Trophoblast cell (in vitro differentiated cells and primary cell): ENCODE data around the gene COL18A1.

Experiments used
- DNase-seq, 2 donors: peaks; one replicate each; pipeline ENCODE4 v3.0.0-alpha.2; 2016
- H2AFZ ChIP-seq: 2 replicates; pipeline ENCODE4 v1.6.1; 2013; ENCODE audit warnings: low read length, moderate library complexity, mild to moderate bottlenecking; ENCODE audit not compliant: insufficient read depth, poor library complexity
- H2AK5ac ChIP-seq: 2 replicates; pipeline ENCODE4 v1.6.1; 2013; ENCODE audit warnings: mild to moderate bottlenecking, low read length
- H2BK120ac ChIP-seq: 2 replicates; pipeline ENCODE4 v1.6.1; 2013; ENCODE audit warnings: low read length, mild to moderate bottlenecking, moderate library complexity; ENCODE audit not compliant: insufficient read depth, poor library complexity
- H2BK12ac ChIP-seq: 2 replicates; pipeline ENCODE4 v1.6.1; 2013; ENCODE audit warnings: mild to moderate bottlenecking, low read length, moderate library complexity
- H2BK5ac ChIP-seq: 2 replicates; pipeline ENCODE4 v1.6.1; 2013; ENCODE audit warnings: low read length, low read depth, moderate library complexity, mild to moderate bottlenecking; ENCODE audit not compliant: poor library complexity
- H3K14ac ChIP-seq: 2 replicates; pipeline ENCODE4 v1.6.1; 2013; ENCODE audit warnings: mild to moderate bottlenecking, low read length
- H3K18ac ChIP-seq: 2 replicates; pipeline ENCODE4 v1.6.1; 2013; ENCODE audit warnings: mild to moderate bottlenecking, low read length
- H3K23ac ChIP-seq: 2 replicates; pipeline ENCODE4 v1.6.1; 2013; ENCODE audit warnings: low read length
- H3K27ac ChIP-seq: 2 replicates; pipeline ENCODE4 v1.5.1; 2013; ENCODE audit warnings: low read depth, mild to moderate bottlenecking, inconsistent platforms, low read length, moderate library complexity
- H3K27me3 ChIP-seq: 2 replicates; pipeline ENCODE4 v1.6.1; 2013; ENCODE audit warnings: inconsistent platforms, mild to moderate bottlenecking, low read length, moderate library complexity; ENCODE audit not compliant: insufficient read depth
- H3K36me3 ChIP-seq, 2 experiments: 1 replicate in 1 of 2; 2 replicates in 1 of 2; pipeline ENCODE4 v1.6.1; 2013; ENCODE audit warnings: low read length in 2 of 2, mild to moderate bottlenecking in 2 of 2, moderate library complexity in 1 of 2; ENCODE audit not compliant: insufficient read depth in 2 of 2, control insufficient read depth in 1 of 2
- H3K4ac ChIP-seq: 2 replicates; pipeline ENCODE4 v1.6.1; 2013; ENCODE audit warnings: low read depth, mild to moderate bottlenecking, low read length, moderate library complexity
- H3K4me1 ChIP-seq, 2 experiments: 1 replicate in 1 of 2; 2 replicates in 1 of 2; pipeline ENCODE4 v1.6.1; 2013; ENCODE audit warnings: low read length in 2 of 2, mild to moderate bottlenecking in 2 of 2, moderate library complexity in 1 of 2; ENCODE audit not compliant: insufficient read depth in 2 of 2, control insufficient read depth in 1 of 2
- H3K4me2 ChIP-seq: 2 replicates; pipeline ENCODE4 v1.6.1; 2013; ENCODE audit warnings: inconsistent platforms, mild to moderate bottlenecking, low read length, moderate library complexity
- H3K4me3 ChIP-seq: 2 replicates; pipeline ENCODE4 v1.5.1; 2013; ENCODE audit warnings: mild to moderate bottlenecking, low read depth, low read length, inconsistent platforms
- H3K79me1 ChIP-seq: one replicate; pipeline ENCODE4 v1.6.1; 2013; ENCODE audit warnings: low read length
- H3K79me2 ChIP-seq: 2 replicates; pipeline ENCODE4 v1.6.1; 2013; ENCODE audit warnings: low read length, mild to moderate bottlenecking; ENCODE audit not compliant: control insufficient read depth, insufficient read depth, poor library complexity
- H3K9ac ChIP-seq: 2 replicates; pipeline ENCODE4 v1.6.1; 2013; ENCODE audit warnings: mild to moderate bottlenecking, low read length
- H3K9me3 ChIP-seq: 2 replicates; pipeline ENCODE4 v1.6.1; 2013; ENCODE audit warnings: low read depth, mild to moderate bottlenecking, control low read depth, inconsistent platforms, low read length; ENCODE audit not compliant: insufficient read depth
- H4K12ac ChIP-seq: 2 replicates; pipeline ENCODE4 v1.6.1; 2013; ENCODE audit warnings: low read depth, mild to moderate bottlenecking, low read length, moderate library complexity
- H4K8ac ChIP-seq: 2 replicates; pipeline ENCODE4 v1.6.1; 2013; ENCODE audit warnings: low read depth, mild to moderate bottlenecking, low read length, moderate library complexity
- H4K91ac ChIP-seq: one replicate; pipeline ENCODE4 v1.6.1; 2013; ENCODE audit warnings: low read depth, mild to moderate bottlenecking, low read length, moderate library complexity
- WGBS: extraction: QIAGEN DNeasy Blood & Tissue Kit; methylation state at CpG from one replicate; pipeline ENCODE4 v1.1.7; 2013; ENCODE audit warnings: missing lambda C conversion rate; ENCODE audit not compliant: insufficient read length, insufficient coverage; ENCODE audit errors: extremely low coverage; 5-methylcytosine and 5-hydroxymethylcytosine counted together

Gene COL18A1

DNA sequence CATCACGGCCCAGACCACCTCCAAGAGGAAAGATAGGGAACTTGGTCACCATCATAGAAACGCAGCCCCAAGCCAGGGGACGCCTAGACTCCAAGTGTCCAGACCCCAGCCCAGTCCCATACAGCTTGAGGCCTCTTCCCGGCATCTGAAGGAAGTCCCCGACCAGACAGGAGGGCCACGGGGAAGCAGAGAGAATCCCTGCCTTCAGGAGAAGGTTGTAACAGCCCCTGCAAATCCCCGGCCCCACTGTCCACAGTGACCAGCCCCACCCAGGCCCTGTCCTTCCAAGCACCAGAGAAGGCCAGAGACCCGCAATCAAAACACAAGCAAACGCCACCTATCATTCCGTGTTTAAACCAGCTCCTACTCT, 135.6 kb downstream of the COL18A1 start:
- H3K14ac ChIP-seq, result no peak overlapping the region
- no peak overlapping the region for H3K18ac ChIP-seq
- no peak overlapping the region for H3K4me2 ChIP-seq
- no peak overlapping the region for H2BK5ac ChIP-seq
- H2AK5ac ChIP-seq, result no peak overlapping the region
- peaks cover 2% of the 10 kb centered on the region for H3K79me2 ChIP-seq
- H3K36me3 ChIP-seq, result peaks cover 5 to 12% of the 10 kb centered on the region in 2 experiments
- no peaks in the 10 kb centered on the region for H3K9me3 ChIP-seq
- WGBS, result no CpG with 5 or more reads among the region's 10 CpGs
- no peak overlapping the region for H2BK12ac ChIP-seq
- H3K79me1 ChIP-seq, result peaks cover 15% of the 10 kb centered on the region
- no peaks in the 10 kb centered on the region for H3K27me3 ChIP-seq
- H3K4me3 ChIP-seq, result no peak overlapping the region
- H3K9ac ChIP-seq, result no peak overlapping the region
- H3K4me1 ChIP-seq, result peaks cover 10 to 15% of the 10 kb centered on the region in 2 experiments
- H3K27ac ChIP-seq, result no peak overlapping the region
- no peak overlapping the region for H2BK120ac ChIP-seq
- H4K91ac ChIP-seq, result no peak overlapping the region
- no peak overlapping the region for H4K12ac ChIP-seq
- no peak overlapping the region for H3K23ac ChIP-seq
- H3K4ac ChIP-seq, result no peak overlapping the region
- no peak overlapping the region for H2AFZ ChIP-seq
- no peak overlapping the region for H4K8ac ChIP-seq
- no peak for DNase-seq

DNA sequence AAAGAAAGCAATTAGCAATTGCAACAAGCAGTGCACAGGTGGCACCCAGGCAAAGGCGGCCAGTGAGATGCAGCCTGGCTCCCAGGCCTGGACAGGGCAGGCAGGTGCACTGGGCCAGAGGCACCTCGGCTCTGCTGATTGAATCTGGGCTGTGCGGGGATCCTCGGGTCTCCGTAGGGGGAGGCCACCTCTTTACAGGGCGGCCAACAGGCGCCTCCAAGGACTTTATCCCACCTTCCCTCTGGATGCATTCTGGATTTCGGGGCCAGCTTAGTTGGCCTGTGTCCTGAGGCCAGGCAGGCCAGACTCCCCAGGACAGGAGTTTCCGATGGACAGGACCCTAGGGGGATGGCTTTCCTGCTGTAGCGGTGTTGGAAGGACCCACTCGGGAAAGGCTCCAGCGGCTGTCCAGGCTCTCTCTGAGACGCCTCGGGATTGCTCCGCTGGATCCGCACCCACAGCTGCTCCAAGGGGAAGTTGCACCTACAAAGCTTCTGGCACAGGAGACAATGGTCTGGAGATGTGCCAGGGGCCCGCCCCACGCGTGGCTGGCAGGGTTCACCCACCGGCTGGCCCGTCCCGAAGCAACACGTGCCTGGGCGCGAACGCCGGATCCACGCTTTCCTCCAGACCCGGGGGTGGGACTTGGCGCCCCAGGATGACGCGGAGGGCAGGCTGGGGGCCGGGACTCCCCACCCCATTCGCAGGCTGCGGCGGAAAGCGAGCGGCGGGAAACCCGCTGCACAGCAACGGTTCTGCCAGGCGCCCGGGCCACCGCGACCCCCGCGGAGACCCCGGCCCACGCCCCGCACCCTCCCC, 136.5 kb downstream of the COL18A1 start:
- H3K4ac ChIP-seq, result peak overlapping the region; percentile 52
- peak overlapping the region; percentile 73 for H4K8ac ChIP-seq
- H2BK5ac ChIP-seq, result no peak overlapping the region
- H3K4me2 ChIP-seq, result peak overlapping the region; percentile 70
- H3K27me3 ChIP-seq, result no peaks in the 10 kb centered on the region
- peaks cover 3 to 10% of the 10 kb centered on the region in 2 experiments for H3K36me3 ChIP-seq
- peak in 1 of 2 donors; percentile 27 for DNase-seq
- peak overlapping the region; percentile 50 for H4K91ac ChIP-seq
- no peak overlapping the region for H2AK5ac ChIP-seq
- no peak overlapping the region for H2BK12ac ChIP-seq
- peaks cover 2% of the 10 kb centered on the region for H3K79me2 ChIP-seq
- no peak overlapping the region for H3K27ac ChIP-seq
- H2BK120ac ChIP-seq, result peak overlapping the region; percentile 5
- no peaks in the 10 kb centered on the region for H3K9me3 ChIP-seq
- H3K4me3 ChIP-seq, result peak overlapping the region; percentile 80
- H3K9ac ChIP-seq, result no peak overlapping the region
- peak overlapping the region; percentile 21 for H2AFZ ChIP-seq
- no CpG with 5 or more reads among the region's 50 CpGs for WGBS
- H3K14ac ChIP-seq, result peak overlapping the region; percentile 48
- peaks cover 21% of the 10 kb centered on the region for H3K79me1 ChIP-seq
- H3K4me1 ChIP-seq, result peaks cover 13 to 20% of the 10 kb centered on the region in 2 experiments
- H3K18ac ChIP-seq, result peak overlapping the region; percentile 22
- peak overlapping the region; percentile 4 for H4K12ac ChIP-seq
- no peak overlapping the region for H3K23ac ChIP-seq

DNA sequence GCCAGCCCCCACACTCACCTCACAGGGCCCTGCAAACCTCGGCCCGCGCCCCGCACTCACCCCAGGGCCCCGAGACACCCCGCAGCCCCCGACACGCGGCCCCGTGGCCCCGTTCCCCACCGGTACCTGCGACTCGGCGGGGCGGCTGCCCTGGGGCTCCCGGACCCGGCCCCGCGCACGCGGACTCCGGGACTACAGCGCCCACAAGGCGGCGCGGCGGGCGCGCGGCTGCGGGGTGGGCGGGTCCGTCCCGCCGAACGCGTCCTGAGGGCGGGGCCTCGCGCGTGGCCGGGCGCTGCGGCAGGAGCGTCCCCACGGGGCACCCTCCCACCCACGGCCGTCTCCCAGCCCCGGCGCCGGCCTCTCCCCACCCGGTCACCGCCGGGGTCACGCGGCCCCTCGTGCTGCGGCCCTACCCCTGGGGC, 137.3 kb downstream of the COL18A1 start, which contains the start of gene SLC19A1:
SLC19A1 (minus strand) TSS at position 199 of the 425 bp plus-strand sequence. CDS start 4,481 bp downstream, outside the sequence.
- H3K4ac ChIP-seq, result peak within 1 kb of the TSS; percentile 52
- H4K8ac ChIP-seq, result peak within 1 kb of the TSS; percentile 73
- peak within 1 kb of the TSS; percentile 5 for H2BK120ac ChIP-seq
- no peaks in the 10 kb centered on the region for H3K27me3 ChIP-seq
- peak in 1 of 2 donors; percentile 70 for DNase-seq
- no CpG with 5 or more reads among the region's 59 CpGs for WGBS
- peak within 1 kb of the TSS; percentile 80 for H3K4me3 ChIP-seq
- peak within 1 kb of the TSS; percentile 59 for H2AK5ac ChIP-seq
- no peak within 1 kb of the TSS for H3K23ac ChIP-seq
- peak within 1 kb of the TSS; percentile 37 for H2AFZ ChIP-seq
- H2BK12ac ChIP-seq, result no peak within 1 kb of the TSS
- H4K91ac ChIP-seq, result peak within 1 kb of the TSS; percentile 50
- H3K9me3 ChIP-seq, result no peaks in the 10 kb centered on the region
- H3K9ac ChIP-seq, result no peak within 1 kb of the TSS
- H3K36me3 ChIP-seq, result peaks cover 3 to 7% of the 10 kb centered on the region in 2 experiments
- peaks cover 21% of the 10 kb centered on the region for H3K79me1 ChIP-seq
- H3K79me2 ChIP-seq, result peaks cover 2% of the 10 kb centered on the region
- peak within 1 kb of the TSS; percentile 5 for H2BK5ac ChIP-seq
- H4K12ac ChIP-seq, result peak within 1 kb of the TSS; percentile 63
- no peak within 1 kb of the TSS for H3K27ac ChIP-seq
- peaks cover 13 to 22% of the 10 kb centered on the region in 2 experiments for H3K4me1 ChIP-seq
- peak within 1 kb of the TSS; percentile 70 for H3K4me2 ChIP-seq
- peak within 1 kb of the TSS; percentile 67 for H3K14ac ChIP-seq
- peak within 1 kb of the TSS; percentile 44 for H3K18ac ChIP-seq

DNA sequence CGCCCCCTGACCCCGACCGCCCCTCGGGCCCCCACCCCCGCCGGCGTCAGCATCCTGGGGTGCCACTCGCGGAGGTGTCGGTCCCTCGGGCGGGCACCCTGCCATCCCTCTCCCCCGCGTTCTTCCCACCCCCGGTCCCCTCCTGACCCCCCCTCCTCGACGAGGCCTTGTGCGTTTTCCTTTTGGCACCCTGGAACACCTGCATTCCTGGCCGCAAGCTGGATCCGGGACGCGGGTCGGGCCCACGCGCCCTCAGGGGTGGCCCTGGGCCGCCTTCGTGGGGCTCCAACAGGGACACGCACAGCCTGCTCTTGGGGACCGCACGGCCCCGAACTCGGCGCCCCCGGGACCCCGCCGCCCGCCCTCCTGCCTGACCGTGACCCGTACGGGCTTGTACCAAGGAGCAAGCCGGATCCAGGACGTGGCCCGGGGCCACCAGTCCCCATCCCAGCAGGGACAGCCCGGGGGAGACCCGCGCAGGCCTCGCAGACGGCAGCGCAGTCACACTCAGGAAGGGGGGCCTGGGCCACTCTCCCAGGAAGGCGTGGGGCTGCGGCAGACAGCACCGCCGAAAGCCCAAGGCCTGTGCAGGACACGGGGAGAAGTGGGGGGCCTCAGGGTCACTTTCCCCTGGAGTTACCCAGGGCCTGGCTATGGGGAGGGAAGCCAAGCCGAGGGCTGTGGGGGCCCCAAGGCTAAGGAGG, 137.9 kb downstream of the COL18A1 start:
- H3K4me2 ChIP-seq, result peak overlapping the region; percentile 65
- peaks cover 23% of the 10 kb centered on the region for H3K79me1 ChIP-seq
- no CpG with 5 or more reads among the region's 55 CpGs for WGBS
- peaks cover 15 to 25% of the 10 kb centered on the region in 2 experiments for H3K4me1 ChIP-seq
- H3K14ac ChIP-seq, result peak overlapping the region; percentile 67
- peak overlapping the region; percentile 0 for H2BK120ac ChIP-seq
- H3K4me3 ChIP-seq, result peak overlapping the region; percentile 80
- peak overlapping the region; percentile 63 for H4K12ac ChIP-seq
- peaks cover 2% of the 10 kb centered on the region for H3K79me2 ChIP-seq
- H4K8ac ChIP-seq, result peak overlapping the region; percentile 63
- peak overlapping the region; percentile 15 for H2AFZ ChIP-seq
- H3K36me3 ChIP-seq, result peaks cover 3 to 7% of the 10 kb centered on the region in 2 experiments
- H3K9me3 ChIP-seq, result no peaks in the 10 kb centered on the region
- H3K9ac ChIP-seq, result no peak overlapping the region
- H2BK12ac ChIP-seq, result no peak overlapping the region
- H3K27me3 ChIP-seq, result no peaks in the 10 kb centered on the region
- H2BK5ac ChIP-seq, result peak overlapping the region; percentile 5
- no peak for DNase-seq
- H3K4ac ChIP-seq, result no peak overlapping the region
- no peak overlapping the region for H3K27ac ChIP-seq
- H2AK5ac ChIP-seq, result peak overlapping the region; percentile 59
- peak overlapping the region; percentile 47 for H4K91ac ChIP-seq
- peak overlapping the region; percentile 44 for H3K18ac ChIP-seq
- no peak overlapping the region for H3K23ac ChIP-seq
